ENCODE measurements around the gene NOD2. TPM values are rescaled to one million over a fixed set of nuclear protein-coding genes. Genes with fewer than 3 reads are reported as not detected.

The NOD2 gene
- total RNA-seq, 2 donors from 2014 or later: 1.3 to 1.4 TPM

- intact Hi-C loops (cut with DNase I): no loop called here
- no peak for DNase-seq
- ATAC-seq: no peak
Observed at GRCh38 chr16:50752471-50753235, 59.2 kb downstream of the NOD2 start.

DNA sequence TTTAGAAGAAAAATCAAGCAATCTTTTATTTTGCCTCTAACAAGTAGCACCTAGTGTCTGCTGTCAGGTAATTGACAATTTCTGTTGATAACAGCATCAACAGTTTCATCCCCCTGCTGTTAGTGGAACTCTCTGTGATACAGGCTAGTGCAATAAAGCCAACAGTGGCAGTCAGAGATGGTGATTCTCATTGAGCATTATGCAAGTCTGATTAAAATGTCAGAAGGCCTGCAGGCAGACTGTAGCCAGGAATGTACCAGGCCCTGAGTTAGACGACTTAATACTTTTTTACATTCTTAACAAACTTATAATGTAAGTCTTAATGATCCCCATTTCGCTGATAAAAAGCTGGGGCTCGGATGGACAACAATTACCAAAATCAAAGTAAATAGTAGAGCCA is 63.1 kb downstream of the NOD2 start:
- ATAC-seq (no peak), DNase-seq (no peak)
- intact Hi-C loops (cut with DNase I): no loop called here

DNA sequence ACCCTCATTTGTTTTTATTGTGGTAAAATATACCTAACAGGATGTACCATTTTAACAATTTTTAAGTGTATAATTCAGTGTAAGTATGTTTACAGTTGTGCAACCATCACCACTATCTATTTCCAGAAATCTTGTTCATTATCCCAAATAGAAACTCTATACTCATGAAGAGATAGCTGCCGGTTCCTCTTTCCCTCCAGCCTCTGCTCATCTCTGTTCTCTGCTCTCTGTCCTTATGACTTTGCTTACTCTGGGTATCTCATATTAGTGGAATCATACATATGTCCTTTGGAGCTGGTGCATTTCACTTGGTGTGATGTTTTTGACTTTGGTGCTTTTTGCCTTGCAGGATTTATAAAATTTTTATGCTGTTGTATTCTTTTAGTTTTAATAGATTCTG is 67.9 kb downstream of the NOD2 start:
- DNase-seq (no peak), ATAC-seq (no peak)
- intact Hi-C loops (cut with DNase I): no loop called here

GRCh38 chr16:50762241-50762640 is 68.8 kb downstream of the NOD2 start:
- no peak for ATAC-seq
- intact Hi-C loops (cut with DNase I): no loop called here
- no peak for DNase-seq

DNA sequence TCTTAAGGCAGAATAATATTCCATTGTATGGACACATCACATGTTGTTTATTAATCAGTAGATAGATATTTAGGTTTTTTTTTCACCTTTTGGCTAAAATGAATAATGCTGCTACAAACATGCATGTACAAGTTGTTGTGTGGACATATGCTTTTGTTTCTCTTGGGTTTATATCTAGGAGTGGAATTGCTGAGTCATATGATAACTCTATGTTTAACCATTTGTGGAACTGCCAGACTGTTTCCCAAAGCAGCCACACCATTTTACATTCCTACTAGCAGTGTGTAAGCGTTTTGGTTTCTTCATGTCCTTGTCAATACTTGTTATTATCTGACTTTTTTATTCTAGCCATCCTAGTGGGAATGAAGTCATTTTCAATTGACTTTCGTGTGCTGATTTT is 69.8 kb downstream of the NOD2 start:
- intact Hi-C loops (cut with DNase I): no loop called here
- no peak for ATAC-seq

GRCh38 chr16:50765260-50765659 is 71.9 kb downstream of the NOD2 start:
- no peak for DNase-seq
- no peak for ATAC-seq
- intact Hi-C loops (cut with DNase I): no loop called here

More for the DNA sequence above, 69.8 kb downstream of the NOD2 start:
- DNase-seq: no peak

GRCh38 chr16:50765861-50766260 is 72.5 kb downstream of the NOD2 start:
- DNase-seq: no peak
- no peak for ATAC-seq
- intact Hi-C loops (cut with DNase I): no loop called here

DNA sequence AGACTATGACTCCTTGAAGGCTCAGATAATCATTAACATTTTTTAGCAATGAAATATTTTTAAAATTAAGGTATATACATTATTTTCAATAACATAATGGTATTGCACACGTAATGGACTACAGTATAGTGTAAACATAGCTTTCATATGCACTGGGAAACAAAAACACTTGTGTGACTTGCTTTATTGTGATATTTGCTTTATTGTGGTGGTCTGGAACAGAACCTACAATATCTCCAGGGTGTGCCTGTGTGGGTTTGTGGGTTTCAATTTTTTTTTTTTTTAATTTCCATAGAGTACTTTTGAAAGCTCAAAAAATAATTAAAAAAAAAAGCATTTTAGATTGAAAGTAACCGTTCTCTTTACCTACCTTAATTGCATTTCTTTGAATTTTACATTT is 73.8 kb downstream of the NOD2 start:
- intact Hi-C loops (cut with DNase I): no loop called here
- ATAC-seq: no peak
- no peak for DNase-seq

- DNase-seq: no peak
- ATAC-seq: no peak
- intact Hi-C loops (cut with DNase I): no loop called here
Observed at GRCh38 chr16:50771366-50771765, 78.0 kb downstream of the NOD2 start.

GRCh38 chr16:50774405-50774804 is 81.0 kb downstream of the NOD2 start:
- no peak for ATAC-seq
- intact Hi-C loops (cut with DNase I): no loop called here
- DNase-seq: no peak

GRCh38 chr16:50774960-50775359 is 81.6 kb downstream of the NOD2 start:
- ATAC-seq: no peak
- DNase-seq: no peak
- intact Hi-C loops (cut with DNase I): no loop called here

DNA sequence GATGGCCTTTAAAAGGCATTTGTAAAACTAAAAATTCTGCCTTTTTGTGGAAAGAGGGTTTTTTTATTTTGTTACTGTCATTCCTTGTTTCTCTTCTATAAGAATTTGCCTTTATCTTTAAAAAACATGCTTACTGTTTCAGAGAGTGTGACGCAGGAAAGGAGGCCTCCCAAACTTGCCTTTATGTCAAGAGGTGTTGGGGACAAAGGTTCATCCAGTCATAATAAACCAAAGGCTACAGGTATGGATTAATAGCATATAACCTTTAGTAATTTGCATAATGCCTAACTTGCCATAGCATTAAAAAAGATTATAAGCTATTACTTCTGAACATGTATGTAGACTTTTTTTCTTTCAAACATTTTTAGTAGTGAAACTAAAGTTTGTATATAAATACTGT is 82.6 kb downstream of the NOD2 start:
- DNase-seq (no peak), ATAC-seq (no peak)
- intact Hi-C loops (cut with DNase I): no loop called here

DNA sequence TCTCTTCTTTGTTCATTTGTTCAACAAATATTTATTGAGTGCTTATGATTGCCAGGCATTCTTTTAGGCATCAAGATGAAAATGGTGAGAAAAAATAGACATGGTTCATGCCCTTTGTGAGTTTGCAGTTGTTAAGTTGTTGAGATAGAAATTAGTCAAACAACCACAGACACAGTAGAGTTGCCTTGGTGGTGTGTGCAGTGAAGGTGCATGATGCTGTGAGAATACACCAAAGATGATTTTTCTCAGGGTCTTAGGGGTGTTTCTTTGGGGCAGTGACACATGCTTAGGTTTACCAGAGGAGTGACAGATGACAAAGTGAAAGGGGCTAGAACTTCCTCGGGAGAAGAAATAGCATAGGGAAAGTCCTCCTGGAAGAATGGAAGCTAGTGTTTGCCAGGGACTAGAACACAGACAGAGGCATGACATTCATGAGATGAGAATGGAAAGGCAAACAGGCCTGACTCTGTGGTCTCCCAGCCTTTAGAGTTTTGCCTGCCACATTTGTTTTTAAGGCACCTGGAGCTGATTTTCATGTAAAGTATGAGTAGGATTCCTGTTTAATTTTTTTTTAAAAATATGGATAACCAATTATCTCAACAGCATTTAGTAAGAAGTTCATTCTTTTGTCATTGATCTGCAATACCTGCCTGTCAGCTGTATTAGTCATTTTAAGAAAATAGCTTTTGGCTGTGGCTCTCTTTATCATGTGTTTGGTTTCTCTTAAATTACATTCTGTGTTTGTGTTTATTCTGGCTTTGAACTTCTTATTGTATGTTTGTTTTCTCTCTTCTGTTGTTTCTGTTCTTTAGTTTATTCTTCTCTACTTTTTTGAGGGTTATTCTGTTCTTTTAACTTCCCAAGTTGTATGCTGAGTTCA is 85.1 kb downstream of the NOD2 start:
- ATAC-seq: no peak
- intact Hi-C loops (cut with DNase I): no loop called here
- DNase-seq: no peak

- no peak for DNase-seq
- no peak for ATAC-seq
- intact Hi-C loops (cut with DNase I): no loop called here
Observed at GRCh38 chr16:50781043-50781442, 87.6 kb downstream of the NOD2 start.

GRCh38 chr16:50781518-50781917 is 88.1 kb downstream of the NOD2 start:
- DNase-seq (no peak), ATAC-seq (no peak)
- intact Hi-C loops (cut with DNase I): no loop called here

Small RNAs within 50 kb of the gene (microRNA-seq; reads per million reads assigned to microRNA genes)
- 0 reads per million in 2 donors for gene MIR3181

Other genes with a start within 250 kb of the NOD2 start
- 1 to 10 TPM; 1.0 to 1.9 TPM for gene NKD1, start 145.2 kb upstream of the NOD2 start, total RNA-seq
- 1 to 10 TPM; 1.2 to 2.0 TPM for gene SNX20, start 12.3 kb upstream of the NOD2 start, total RNA-seq
- 10 to 100 TPM; 26.7 to 29.6 TPM for gene CYLD, start 48.5 kb downstream of the NOD2 start, total RNA-seq

Data from left cardiac atrium (tissue), 4 donors.